Hematopoietic multipotent progenitor cell (in vitro differentiated cells): ENCODE data around the gene CLDN19. TPM values are rescaled to one million over a fixed set of nuclear protein-coding genes. Genes with fewer than 3 reads are reported as not detected.
A peak's percentile ranks its signal among the peaks of the same experiment; 100 is the strongest.

Experiments used
- DNase-seq, 3 donors: peaks; one replicate each; pipeline ENCODE4 v3.0.0-alpha.2; 2011 to 2015; ENCODE audit warnings: low read depth in 2 of 3, low spot score in 2 of 3
- total RNA-seq: library from RNA; depleted of rRNA; stranded (reverse); fragments of >200 nt; gene quantifications from one replicate; pipeline ENCODE4 v1.2.3, GENCODE V29; 2012

CLDN19 gene, protein sequence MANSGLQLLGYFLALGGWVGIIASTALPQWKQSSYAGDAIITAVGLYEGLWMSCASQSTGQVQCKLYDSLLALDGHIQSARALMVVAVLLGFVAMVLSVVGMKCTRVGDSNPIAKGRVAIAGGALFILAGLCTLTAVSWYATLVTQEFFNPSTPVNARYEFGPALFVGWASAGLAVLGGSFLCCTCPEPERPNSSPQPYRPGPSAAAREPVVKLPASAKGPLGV
- under 0.01 TPM for total RNA-seq

DNA sequence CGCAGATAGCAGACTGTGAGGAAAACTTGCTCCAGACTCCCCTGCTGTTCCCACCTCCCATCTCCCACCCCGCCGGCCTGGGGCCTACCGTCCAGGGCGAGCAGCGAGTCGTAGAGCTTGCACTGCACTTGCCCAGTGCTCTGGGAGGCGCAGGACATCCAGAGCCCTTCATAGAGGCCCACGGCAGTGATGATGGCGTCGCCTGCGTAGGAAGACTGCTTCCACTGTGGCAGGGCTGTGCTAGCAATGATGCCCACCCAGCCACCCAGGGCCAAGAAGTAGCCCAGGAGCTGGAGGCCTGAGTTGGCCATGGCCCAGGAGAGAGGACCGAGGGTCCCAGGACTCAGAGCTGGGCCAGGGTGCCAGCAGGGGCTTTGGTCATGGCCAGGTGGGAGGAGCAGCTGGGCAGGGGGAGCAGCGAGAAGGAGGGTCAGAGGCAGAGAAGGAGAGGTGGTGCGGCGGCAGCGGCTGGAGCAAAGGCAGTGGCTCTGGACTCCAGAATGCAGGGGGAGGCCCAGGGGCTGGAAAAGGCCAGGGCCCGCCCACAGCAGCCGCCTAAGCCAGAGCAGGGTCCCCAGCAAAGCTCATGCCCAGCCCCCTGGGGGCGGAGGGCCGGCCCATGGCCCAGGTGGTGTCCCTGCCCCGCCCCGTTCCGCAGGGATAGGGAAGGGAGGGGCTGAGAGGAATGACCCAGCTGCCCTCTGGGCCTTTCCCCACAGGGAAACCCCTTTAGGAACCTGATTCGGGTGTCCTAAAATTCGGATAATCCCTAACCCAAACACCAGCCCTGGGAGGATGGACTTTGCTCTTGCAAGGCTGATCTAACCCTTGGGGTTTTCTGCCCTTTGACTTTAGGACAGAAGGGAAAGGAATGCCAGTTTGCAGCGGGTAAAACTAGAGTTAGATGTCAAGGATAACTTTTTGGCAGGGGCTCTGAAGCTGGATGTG, at the start of gene CLDN19:
Gene CLDN19 (minus strand): TSS at position 484 of the 948 bp plus-strand sequence. CDS start 173 bp downstream, at position 311.
- no peak for DNase-seq

GRCh38 chr1:42788021-42788420, 48.0 kb upstream of the CLDN19 start:
- no peak for DNase-seq

GRCh38 chr1:42786097-42786496, 46.1 kb upstream of the CLDN19 start:
- DNase-seq: no peak

GRCh38 chr1:42784946-42785693, 45.1 kb upstream of the CLDN19 start, which contains the start of gene TMEM269:
TMEM269 (plus strand) TSS chr1:42784991; CDS start chr1:42789894, 4,903 bp downstream.
- peak in 2 of 3 donors; percentile 45 to 54 for DNase-seq

GRCh38 chr1:42784547-42784945, 44.5 kb upstream of the CLDN19 start:
- no peak for DNase-seq

GRCh38 chr1:42783092-42783491, 43.1 kb upstream of the CLDN19 start:
- DNase-seq: no peak

DNA sequence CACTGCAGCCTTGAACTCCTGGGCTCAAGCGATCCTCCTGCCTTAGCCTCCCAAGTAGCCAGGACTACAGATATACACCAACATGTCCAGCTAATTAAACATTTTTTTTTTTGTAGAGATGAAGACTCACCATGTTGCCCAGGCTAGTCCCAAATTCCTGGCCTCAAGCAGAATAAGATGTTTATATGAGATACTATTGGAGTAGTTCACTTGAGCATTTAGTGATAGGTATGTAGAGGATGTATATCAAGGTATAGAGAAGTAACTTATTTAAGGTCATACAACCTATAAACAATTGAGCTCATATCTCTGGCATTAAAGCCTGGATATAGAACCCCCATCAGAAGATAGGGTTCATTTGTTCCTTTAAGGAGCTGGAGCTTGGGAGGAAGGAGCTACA, 40.1 kb upstream of the CLDN19 start:
- DNase-seq: no peak

DNA sequence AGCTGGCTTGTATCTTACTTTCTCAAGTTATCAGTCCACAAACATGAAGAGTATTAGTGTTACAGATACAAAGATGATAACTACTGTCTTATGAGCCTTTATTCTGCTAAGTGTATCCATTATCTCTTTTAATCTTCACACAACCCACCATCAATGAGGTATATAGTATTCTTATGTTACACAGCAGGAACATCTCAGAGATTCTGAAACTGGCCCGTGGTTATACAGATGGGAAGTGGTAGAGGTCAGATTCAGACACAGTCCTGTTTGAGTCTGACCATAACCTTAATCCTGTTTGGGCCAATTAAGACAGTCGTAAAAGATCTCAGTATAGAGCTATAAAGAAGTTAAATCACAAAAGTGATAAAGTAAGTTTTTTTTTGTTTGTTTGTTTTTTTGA, 39.7 kb upstream of the CLDN19 start:
- DNase-seq: no peak

- DNase-seq: peak in 2 of 3 donors; percentile 35 to 60
Observed at GRCh38 chr1:42777852-42778251, 37.8 kb upstream of the CLDN19 start.

DNA sequence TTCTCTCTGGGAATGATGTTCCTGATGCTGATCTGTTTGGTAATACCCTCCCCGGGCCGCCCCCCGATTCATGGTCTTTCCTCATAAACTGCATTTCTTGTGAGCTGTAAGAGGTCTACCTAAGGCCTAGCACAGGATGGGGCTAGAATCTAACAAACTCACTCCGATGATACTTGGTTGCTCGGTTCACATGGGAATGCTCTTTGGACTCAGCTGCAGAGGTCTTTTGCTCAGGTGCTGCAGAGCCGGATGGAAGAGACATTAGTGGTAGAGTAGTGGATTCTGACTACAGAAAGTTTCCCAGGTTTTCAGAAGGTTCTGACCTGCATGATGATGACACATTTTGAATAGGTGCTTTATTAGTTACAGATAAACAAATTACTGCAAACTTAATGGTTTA, 36.5 kb upstream of the CLDN19 start:
- no peak for DNase-seq

GRCh38 chr1:42774928-42775526, 35.0 kb upstream of the CLDN19 start:
- no peak for DNase-seq

DNA sequence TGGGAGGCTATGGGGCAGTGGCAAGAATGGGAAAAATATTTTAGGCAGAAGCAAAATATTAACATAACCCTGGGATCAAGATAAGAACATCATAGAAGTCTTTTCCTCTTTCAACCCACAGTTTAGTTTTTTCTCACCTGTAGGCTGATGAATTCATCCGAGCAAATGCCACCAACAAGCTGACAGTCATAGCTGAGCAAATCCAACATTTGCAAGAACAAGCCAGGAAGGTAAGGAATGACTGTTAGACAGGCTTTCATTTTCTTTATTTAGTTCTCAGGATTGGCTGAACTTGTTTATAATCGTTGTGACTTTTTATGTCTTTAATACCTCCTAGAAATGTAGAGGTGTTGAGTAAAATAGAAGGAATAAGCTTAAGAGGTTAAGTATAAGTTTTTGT, 33.4 kb upstream of the CLDN19 start:
- DNase-seq: no peak

GRCh38 chr1:42769811-42770210, 29.8 kb upstream of the CLDN19 start:
- DNase-seq: no peak

DNA sequence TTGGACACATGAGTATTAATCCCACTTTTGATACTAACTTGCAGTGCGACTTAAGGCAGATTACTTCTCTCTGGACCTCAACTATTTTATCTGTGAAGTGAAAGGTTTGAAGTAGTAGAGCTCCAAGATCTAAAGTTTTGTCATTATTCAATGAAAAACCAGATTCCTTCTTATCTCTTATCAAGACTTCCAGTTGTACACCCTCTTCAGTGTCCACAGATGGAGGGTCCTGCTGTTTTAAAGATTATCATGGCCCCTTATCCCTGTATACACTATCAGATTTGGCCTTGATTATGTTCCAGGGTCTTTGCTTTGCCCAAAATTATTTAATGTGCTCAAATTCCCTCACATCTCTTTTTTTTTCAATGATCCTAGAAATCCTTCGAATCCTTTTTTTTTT, 28.1 kb upstream of the CLDN19 start:
- DNase-seq: no peak

GRCh38 chr1:42767510-42768000, 27.5 kb upstream of the CLDN19 start:
- DNase-seq: no peak

DNA sequence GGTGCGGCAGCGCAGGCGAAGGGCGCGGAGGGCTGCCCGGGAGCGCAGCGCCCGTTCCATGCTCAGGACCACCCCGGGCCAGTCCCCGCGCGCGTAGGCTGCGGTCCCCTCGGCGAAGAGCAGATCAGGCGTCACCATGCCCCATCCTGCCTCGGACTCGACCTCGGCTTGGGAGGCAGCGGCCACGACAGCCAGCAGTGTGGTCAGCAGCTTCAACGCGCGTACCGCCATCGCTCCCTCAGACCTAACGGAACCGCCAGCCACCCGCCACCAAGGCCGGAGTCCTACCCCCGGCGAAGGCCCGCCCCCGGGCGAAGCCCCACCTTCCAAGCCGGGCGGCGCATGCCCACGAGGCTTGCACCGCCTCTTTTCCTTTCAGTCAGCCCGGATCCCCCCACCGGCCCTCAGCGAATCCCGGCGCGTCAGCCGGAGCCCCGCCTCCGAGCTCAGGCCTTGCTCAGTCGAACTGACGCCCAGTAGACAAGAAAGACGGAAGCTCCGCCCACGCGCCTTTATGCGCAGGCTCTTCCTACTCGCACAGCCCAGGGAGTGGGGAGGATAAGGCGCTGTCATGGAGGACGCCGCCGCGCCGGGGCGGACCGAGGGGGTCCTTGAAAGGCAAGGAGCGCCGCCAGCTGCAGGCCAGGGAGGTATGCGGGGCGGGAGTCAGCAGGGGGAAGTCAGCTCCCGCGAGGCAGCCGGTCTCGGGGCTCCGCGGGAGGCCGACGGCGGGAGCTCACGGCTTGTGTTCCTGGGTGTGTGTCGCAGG, 26.9 kb upstream of the CLDN19 start, which contains the start of the genes C1orf50 and P3H1:
Gene C1orf50 (plus strand): TSS at position 509 of the 769 bp plus-strand sequence. CDS start 63 bp downstream, at position 572.
Gene P3H1 (minus strand): TSS at position 288 of the 769 bp plus-strand sequence. CDS start 57 bp downstream, at position 231.
- DNase-seq: peak; percentile 97 to 100 (median 100)

DNA sequence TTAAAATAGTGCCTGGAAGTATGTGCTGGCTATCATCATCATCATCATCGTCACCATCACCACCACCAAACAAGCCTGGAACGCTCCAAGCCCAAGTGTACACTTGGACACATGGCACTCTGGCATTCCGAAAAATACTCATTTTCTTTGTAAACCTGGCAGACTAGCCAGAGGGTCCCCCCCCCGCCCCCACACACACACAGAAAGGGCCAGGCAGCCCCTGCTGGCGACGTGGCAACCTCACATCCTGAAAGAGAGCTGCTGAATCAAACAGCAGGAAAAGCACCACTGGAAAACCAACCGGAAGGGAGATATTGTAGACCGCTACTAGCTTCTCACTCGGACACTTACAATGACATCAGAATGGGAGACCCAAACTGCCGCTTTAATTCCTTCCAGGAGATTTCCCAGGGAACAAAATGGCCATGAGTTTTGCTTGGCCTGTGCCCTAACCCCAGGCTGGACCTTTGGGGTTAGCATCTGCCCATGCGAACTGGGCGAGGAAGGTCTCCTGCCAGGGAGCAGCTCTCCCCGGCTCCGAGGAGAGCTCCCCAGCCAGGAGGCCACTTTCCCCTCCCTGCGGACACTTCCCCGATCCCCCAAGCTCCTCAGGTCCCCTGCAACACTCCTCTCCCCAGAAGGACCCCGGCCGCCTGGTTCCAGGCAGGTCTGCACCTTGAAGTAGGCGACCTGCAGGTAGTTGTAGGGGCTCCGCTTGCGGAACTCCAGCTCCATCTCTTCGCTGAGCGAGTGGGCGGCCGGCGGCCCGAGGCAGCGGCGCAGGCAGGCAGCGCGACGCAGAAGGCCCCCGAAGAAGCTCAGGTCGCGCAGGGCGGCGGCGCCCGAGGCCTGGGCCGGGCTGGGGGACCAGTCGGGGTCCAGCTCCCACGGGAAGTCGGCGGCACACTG, 26.1 kb upstream of the CLDN19 start:
- peak in 2 of 3 donors; percentile 63 to 64 for DNase-seq

DNA sequence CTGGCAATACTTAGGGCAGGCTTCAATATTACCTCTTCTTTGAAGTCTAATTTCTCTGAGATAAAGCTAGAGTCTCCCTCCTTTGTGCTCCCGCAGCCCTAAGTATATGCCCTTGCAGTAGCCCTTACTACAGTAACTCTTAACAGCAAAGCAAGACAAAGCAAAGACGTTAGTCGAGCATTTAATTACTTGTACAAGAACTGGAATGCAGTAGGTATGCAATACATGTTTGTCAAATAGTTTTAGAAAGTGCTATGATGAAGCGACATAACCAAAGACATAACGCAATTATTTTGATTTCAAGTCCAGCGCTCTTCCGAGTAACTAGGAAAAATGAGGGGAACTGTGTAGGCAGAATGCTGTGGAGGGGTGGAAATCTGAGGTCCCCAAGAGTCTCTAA, 25.2 kb upstream of the CLDN19 start:
- no peak for DNase-seq
